Muscle layer of duodenum (tissue), 2 donors: ENCODE measurements around the gene CLIP4.

Source experiments
- H3K27ac ChIP-seq: one replicate; pipeline ENCODE4 v1.7.0; 2013; ENCODE audit warnings: mild to moderate bottlenecking, low read length
- H3K27me3 ChIP-seq: one replicate; pipeline ENCODE4 v1.7.0; 2013; ENCODE audit warnings: low read depth, mild to moderate bottlenecking, control low read depth, low read length
- H3K36me3 ChIP-seq, 2 donors: one replicate each; pipeline ENCODE4 v1.7.0; 2013; ENCODE audit warnings: low read length in 2 of 2, control low read depth in 1 of 2, mild to moderate bottlenecking in 1 of 2; ENCODE audit not compliant: insufficient read depth in 2 of 2, control insufficient read depth in 1 of 2
- H3K4me1 ChIP-seq, 2 donors: one replicate each; pipeline ENCODE4 v1.7.0; 2013; ENCODE audit warnings: low read length in 2 of 2, mild to moderate bottlenecking in 2 of 2, control low read depth in 1 of 2, moderate library complexity in 1 of 2; ENCODE audit not compliant: insufficient read depth in 2 of 2, control insufficient read depth in 1 of 2
- H3K4me3 ChIP-seq, 2 donors: one replicate each; pipeline ENCODE4 v1.7.0; 2013; ENCODE audit warnings: low read length in 2 of 2, low read depth in 1 of 2, mild to moderate bottlenecking in 1 of 2
- H3K9me3 ChIP-seq, 2 donors: one replicate each; pipeline ENCODE4 v1.7.0; 2013; ENCODE audit warnings: low read length in 2 of 2, control low read depth in 1 of 2, mild to moderate bottlenecking in 1 of 2; ENCODE audit not compliant: control insufficient read depth in 1 of 2
- donor health status: healthy.

CLIP4 gene

GRCh38 chr2:29213888-29214291 lies 98.7 kb downstream of the CLIP4 start:
- H3K9me3 ChIP-seq: no peaks in the 10 kb centered on the region
- H3K4me1 ChIP-seq: no peaks in the 10 kb centered on the region
- H3K27me3 ChIP-seq: no peaks in the 10 kb centered on the region
- no peak overlapping the region for H3K4me3 ChIP-seq
- no peaks in the 10 kb centered on the region for H3K36me3 ChIP-seq
- no peak overlapping the region for H3K27ac ChIP-seq

- H3K9me3 ChIP-seq: no peaks in the 10 kb centered on the region
- no peaks in the 10 kb centered on the region for H3K36me3 ChIP-seq
- no peak overlapping the region for H3K27ac ChIP-seq
- H3K4me3 ChIP-seq: no peak overlapping the region
- no peaks in the 10 kb centered on the region for H3K27me3 ChIP-seq
- H3K4me1 ChIP-seq: no peaks in the 10 kb centered on the region
Measured at GRCh38 chr2:29215073-29215472, 99.9 kb downstream of the CLIP4 start.

GRCh38 chr2:29215739-29216608 lies 100.8 kb downstream of the CLIP4 start:
- Histone ChIP-seq H3K4me1 (no peaks in the 10 kb centered on the region), H3K27ac (no peak overlapping the region), H3K27me3 (no peaks in the 10 kb centered on the region), H3K36me3 (no peaks in the 10 kb centered on the region), H3K9me3 (no peaks in the 10 kb centered on the region), H3K4me3 (no peak overlapping the region)

- no peak overlapping the region for H3K27ac ChIP-seq
- H3K9me3 ChIP-seq: no peaks in the 10 kb centered on the region
- no peaks in the 10 kb centered on the region for H3K27me3 ChIP-seq
- no peaks in the 10 kb centered on the region for H3K4me1 ChIP-seq
- no peak overlapping the region for H3K4me3 ChIP-seq
- H3K36me3 ChIP-seq: no peaks in the 10 kb centered on the region
Measured at GRCh38 chr2:29216609-29216909, 101.3 kb downstream of the CLIP4 start.

- Histone ChIP-seq H3K27ac (no peak overlapping the region), H3K36me3 (no peaks in the 10 kb centered on the region)
Measured at GRCh38 chr2:29218071-29218470, 102.9 kb downstream of the CLIP4 start.

GRCh38 chr2:29218550-29219125 lies 103.4 kb downstream of the CLIP4 start:
- Histone ChIP-seq H3K27ac (no peak overlapping the region), H3K4me3 (no peak overlapping the region), H3K36me3 (no peaks in the 10 kb centered on the region), H3K4me1 (no peaks in the 10 kb centered on the region), H3K9me3 (no peaks in the 10 kb centered on the region), H3K27me3 (no peaks in the 10 kb centered on the region)

More at GRCh38 chr2:29218071-29218470, 102.9 kb downstream of the CLIP4 start:
- Histone ChIP-seq H3K4me3 (no peak overlapping the region), H3K27me3 (no peaks in the 10 kb centered on the region), H3K9me3 (no peaks in the 10 kb centered on the region), H3K4me1 (no peaks in the 10 kb centered on the region)

GRCh38 chr2:29219374-29219773 lies 104.2 kb downstream of the CLIP4 start:
- Histone ChIP-seq H3K4me3 (no peak overlapping the region), H3K27me3 (no peaks in the 10 kb centered on the region), H3K9me3 (no peaks in the 10 kb centered on the region), H3K36me3 (no peaks in the 10 kb centered on the region), H3K4me1 (peaks cover 0 to 6% of the 10 kb centered on the region in 2 donors), H3K27ac (no peak overlapping the region)

GRCh38 chr2:29220506-29221270 lies 105.5 kb downstream of the CLIP4 start:
- no peak overlapping the region for H3K27ac ChIP-seq
- no peaks in the 10 kb centered on the region for H3K36me3 ChIP-seq
- H3K4me3 ChIP-seq: no peak overlapping the region
- peaks cover 0 to 6% of the 10 kb centered on the region in 2 donors for H3K4me1 ChIP-seq
- H3K9me3 ChIP-seq: no peaks in the 10 kb centered on the region
- no peaks in the 10 kb centered on the region for H3K27me3 ChIP-seq

GRCh38 chr2:29222381-29223179 lies 107.4 kb downstream of the CLIP4 start:
- H3K27me3 ChIP-seq: no peaks in the 10 kb centered on the region
- H3K9me3 ChIP-seq: no peaks in the 10 kb centered on the region
- peaks cover 0 to 6% of the 10 kb centered on the region in 2 donors for H3K4me1 ChIP-seq
- H3K27ac ChIP-seq: no peak overlapping the region
- no peak overlapping the region for H3K4me3 ChIP-seq
- H3K36me3 ChIP-seq: no peaks in the 10 kb centered on the region

GRCh38 chr2:29223257-29223656 lies 108.0 kb downstream of the CLIP4 start:
- Histone ChIP-seq H3K4me3 (no peak overlapping the region), H3K27ac (no peak overlapping the region), H3K9me3 (no peaks in the 10 kb centered on the region), H3K36me3 (no peaks in the 10 kb centered on the region), H3K4me1 (peaks cover 0 to 6% of the 10 kb centered on the region in 2 donors), H3K27me3 (no peaks in the 10 kb centered on the region)
